B cell (primary cell): ENCODE measurements around the gene SHMT2. TPM values are rescaled to one million over a fixed set of nuclear protein-coding genes. Genes with fewer than 3 reads are reported as not detected.

Experiments
- ATAC-seq: fragments of 200-7000 bp; cut with Tn5 transposase; one replicate; pipeline ENCODE4 v1.10.0; 2021; ENCODE audit warnings: low read depth, mild to moderate bottlenecking, moderate number of reproducible peaks, moderate library complexity
- CTCF ChIA-PET: fragments of 350-600 bp; sonication (Branson Sonifier 250); formaldehyde crosslinking; loops from one replicate; lab custom pipeline; 2021; ENCODE audit warnings: antibody characterized with exemption, inconsistent platforms; lab: Charles Lee
- POLR2A ChIA-PET: fragments of 350-600 bp; sonication (Branson Sonifier 250); formaldehyde crosslinking; loops from one replicate; lab custom pipeline; 2021; ENCODE audit warnings: antibody characterized with exemption; lab: Charles Lee
- DNase-seq: peaks from one replicate; pipeline ENCODE4 v3.0.0; 2013
- H2AFZ ChIP-seq: 2 replicates; pipeline ENCODE4 v1.6.1; 2012; ENCODE audit warnings: mild to moderate bottlenecking, low read depth, low read length; ENCODE audit not compliant: insufficient read depth, poor library complexity, severe bottlenecking
- H3K27ac ChIP-seq, 2 donors: 1 replicate in 1 of 2; 2 replicates in 1 of 2; pipeline ENCODE4 v1.5.1; 2012 to 2013; ENCODE audit warnings: low read length in 2 of 2, mild to moderate bottlenecking in 2 of 2, moderate library complexity in 1 of 2
- H3K27me3 ChIP-seq, 4 experiments: fragments of 200-600 bp in 1 of 4; sonication (generic) in 1 of 4; replicated peaks in 1 of 4; 1 replicate in 2 of 4; 2 replicates in 2 of 4; pipeline versions ENCODE4 v1.6.1 to v1.7.0; 2013 to 2016; ENCODE audit warnings: low read length in 3 of 4, mild to moderate bottlenecking in 2 of 4, mixed read lengths in 1 of 4, moderate library complexity in 1 of 4; ENCODE audit not compliant: insufficient read depth in 4 of 4, control insufficient read depth in 3 of 4; ENCODE audit errors: control extremely low read depth in 1 of 4
- H3K36me3 ChIP-seq, 2 experiments: replicated peaks in 1 of 2; 1 replicate in 1 of 2; 2 replicates in 1 of 2; pipeline versions ENCODE4 v1.6.1 to v1.7.1; 2013; ENCODE audit warnings: low read length in 1 of 2; ENCODE audit not compliant: insufficient read depth in 2 of 2, control insufficient read depth in 1 of 2; ENCODE audit errors: control extremely low read depth in 1 of 2, extremely low read depth in 1 of 2
- H3K4me1 ChIP-seq, 2 donors: fragments of 200-600 bp in 1 of 2; sonication (generic) in 1 of 2; 1 replicate in 1 of 2; 2 replicates in 1 of 2; pipeline versions ENCODE4 v1.5.1 to v1.6.1; 2013 to 2017; ENCODE audit warnings: low read length in 2 of 2; ENCODE audit not compliant: control insufficient read depth in 2 of 2, insufficient read depth in 2 of 2
- H3K4me2 ChIP-seq: replicated peaks from 2 replicates; pipeline ENCODE3; 2012; ENCODE audit warnings: mild to moderate bottlenecking, low read depth, low read length; ENCODE audit not compliant: poor library complexity, severe bottlenecking
- H3K4me3 ChIP-seq, 5 experiments: fragments of 200-600 bp in 1 of 5; sonication (generic) in 1 of 5; 1 replicate in 3 of 5; 2 replicates in 2 of 5; pipeline versions ENCODE4 v1.5.1 to v1.7.0; 2011 to 2016; ENCODE audit warnings: low read length in 4 of 5, mild to moderate bottlenecking in 4 of 5, low read depth in 2 of 5, control low read depth in 1 of 5, moderate library complexity in 1 of 5; ENCODE audit not compliant: insufficient read depth in 1 of 5; ENCODE audit errors: control extremely low read depth in 1 of 5, extremely low read depth in 1 of 5
- H3K79me2 ChIP-seq: fragments of 200-600 bp; sonication (generic); one replicate; pipeline ENCODE4 v1.6.0; 2016; ENCODE audit warnings: low read length; ENCODE audit not compliant: control insufficient read depth, insufficient read depth
- H3K9ac ChIP-seq: fragments of 200-600 bp; sonication (generic); 2 replicates; pipeline ENCODE4 v1.6.1; 2017; ENCODE audit warnings: mild to moderate bottlenecking, low read length, moderate library complexity
- H3K9me3 ChIP-seq, 3 donors: one replicate each; pipeline versions ENCODE4 v1.6.1 to v1.7.1; 2013; ENCODE audit warnings: low read length in 2 of 3; ENCODE audit not compliant: control insufficient read depth in 2 of 3, insufficient read depth in 1 of 3; ENCODE audit errors: control extremely low read depth in 1 of 3
- H4K20me1 ChIP-seq: 2 replicates; pipeline ENCODE4 v1.6.0; 2012; ENCODE audit warnings: mild to moderate bottlenecking, low read length; ENCODE audit not compliant: insufficient read depth, control insufficient read depth, poor library complexity, severe bottlenecking
- H3K27ac Mint-ChIP-seq: one replicate; pipeline ENCODE4 v1.8.0; 2021; ENCODE audit warnings: mixed read lengths
- H3K27me3 Mint-ChIP-seq: one replicate; pipeline ENCODE4 v1.8.0; 2021; ENCODE audit warnings: mixed read lengths
- H3K4me1 Mint-ChIP-seq: one replicate; pipeline ENCODE4 v1.8.0; 2021; ENCODE audit warnings: mixed read lengths
- H3K4me3 Mint-ChIP-seq: one replicate; pipeline ENCODE4 v1.8.0; 2021; ENCODE audit warnings: mixed read lengths
- H3K9me3 Mint-ChIP-seq: one replicate; pipeline ENCODE4 v1.8.0; 2022; ENCODE audit warnings: mixed read lengths; ENCODE audit not compliant: insufficient read depth
- EZH2 ChIP-seq: IDR thresholded peaks from 2 replicates; pipeline ENCODE4 v1.6.1; 2012; ENCODE audit warnings: borderline replicate concordance, low read depth, mild to moderate bottlenecking, moderate library complexity, low read length; ENCODE audit not compliant: insufficient read depth, poor library complexity, severe bottlenecking
- WGBS: methylation state at CpG from one replicate; pipeline ENCODE4 v1.1.5; 2013; ENCODE audit warnings: missing lambda C conversion rate; ENCODE audit not compliant: insufficient coverage; 5-methylcytosine and 5-hydroxymethylcytosine counted together
- intact Hi-C: fragments of 100-400 bp; cut with micrococcal nuclease; formaldehyde crosslinking; loops from one replicate; pipeline ENCODE4 v1.10.0; 2022
- polyA plus RNA-seq: library from polyadenylated mRNA; depleted of rRNA; stranded (reverse); fragments of >200 nt; gene quantifications from 2 replicates; pipeline ENCODE4 v1.2.3, GENCODE V29; 2012
- total RNA-seq, 2 donors: library from RNA; stranded (reverse); fragments of 120-200 nt in 1 of 2; gene quantifications; 1 replicate in 1 of 2; 2 replicates in 1 of 2; pipeline versions ENCODE4 v1.2.3 to v1.2.4, GENCODE V29; 2013 to 2022
- TF ChIP-seq, protein P1 (sequence below): fragments of 200-600 bp; IDR thresholded peaks from one replicate; pipeline ENCODE4 v1.8.0; 2022; ENCODE audit warnings: antibody characterized with exemption, mild to moderate bottlenecking

The SHMT2 gene
- total and polyA plus RNA-seq, 2 donors (not counting 1 experiment from before 2014, with no cell fraction given): 166 to 236 TPM

DNA sequence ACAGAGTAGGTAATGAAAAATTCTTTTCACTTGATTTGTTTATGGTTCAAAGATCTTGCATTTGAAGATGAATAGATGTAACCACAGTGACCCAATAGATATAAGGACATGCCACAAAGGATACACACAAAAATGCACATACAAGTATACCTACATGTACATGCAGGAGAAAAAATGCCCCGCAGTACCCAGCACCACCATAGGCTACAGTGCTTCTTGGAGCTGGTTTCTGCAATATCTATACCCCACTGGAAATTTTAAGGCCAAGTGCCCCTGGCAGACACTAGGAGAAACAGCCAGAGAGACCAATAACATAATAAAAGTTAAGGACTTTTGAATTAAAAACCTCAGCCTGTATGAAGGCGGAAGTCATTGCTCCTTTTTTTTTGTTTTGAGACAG, 33.6 kb downstream of the SHMT2 start:
- no peak overlapping the region for H3K9ac ChIP-seq
- ATAC-seq (no peak), DNase-seq (no peak)
- H3K27ac Mint-ChIP-seq: no peak overlapping the region
- peaks cover 18 to 60% of the 10 kb centered on the region in 2 experiments for H3K36me3 ChIP-seq
- peaks cover 9% of the 10 kb centered on the region for H3K4me1 Mint-ChIP-seq
- H3K27ac ChIP-seq: no peak overlapping the region
- no peaks in the 10 kb centered on the region for H3K27me3 Mint-ChIP-seq
- no peaks in the 10 kb centered on the region for H3K9me3 Mint-ChIP-seq
- H3K79me2 ChIP-seq: no peaks in the 10 kb centered on the region
- H3K9me3 ChIP-seq: no peaks in the 10 kb centered on the region
- H2AFZ ChIP-seq: no peak overlapping the region
- no peak overlapping the region for H3K4me3 ChIP-seq
- POLR2A ChIA-PET: no interaction called here
- no peak overlapping the region for H3K4me2 ChIP-seq
- CTCF ChIA-PET: interaction anchor here (1.2 to 8.4 kb wide), 2 partner anchors 50 to 190 kb away, joined by 3 to 126 read pairs; partner anchors contain the start of gene INHBE
- TF ChIP-seq EZH2: no peak
- TF ChIP-seq, protein P1, sequence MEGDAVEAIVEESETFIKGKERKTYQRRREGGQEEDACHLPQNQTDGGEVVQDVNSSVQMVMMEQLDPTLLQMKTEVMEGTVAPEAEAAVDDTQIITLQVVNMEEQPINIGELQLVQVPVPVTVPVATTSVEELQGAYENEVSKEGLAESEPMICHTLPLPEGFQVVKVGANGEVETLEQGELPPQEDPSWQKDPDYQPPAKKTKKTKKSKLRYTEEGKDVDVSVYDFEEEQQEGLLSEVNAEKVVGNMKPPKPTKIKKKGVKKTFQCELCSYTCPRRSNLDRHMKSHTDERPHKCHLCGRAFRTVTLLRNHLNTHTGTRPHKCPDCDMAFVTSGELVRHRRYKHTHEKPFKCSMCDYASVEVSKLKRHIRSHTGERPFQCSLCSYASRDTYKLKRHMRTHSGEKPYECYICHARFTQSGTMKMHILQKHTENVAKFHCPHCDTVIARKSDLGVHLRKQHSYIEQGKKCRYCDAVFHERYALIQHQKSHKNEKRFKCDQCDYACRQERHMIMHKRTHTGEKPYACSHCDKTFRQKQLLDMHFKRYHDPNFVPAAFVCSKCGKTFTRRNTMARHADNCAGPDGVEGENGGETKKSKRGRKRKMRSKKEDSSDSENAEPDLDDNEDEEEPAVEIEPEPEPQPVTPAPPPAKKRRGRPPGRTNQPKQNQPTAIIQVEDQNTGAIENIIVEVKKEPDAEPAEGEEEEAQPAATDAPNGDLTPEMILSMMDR: no peak
- H3K4me3 Mint-ChIP-seq: no peak overlapping the region
- intact Hi-C loops: loop anchor here (1.0 kb wide), 2 partner anchors 17 to 190 kb away; no protein-coding TSS in a partner anchor
- no peaks in the 10 kb centered on the region for H4K20me1 ChIP-seq
- peaks cover 0 to 6% of the 10 kb centered on the region in 2 donors for H3K4me1 ChIP-seq
- H3K27me3 ChIP-seq: no peaks in the 10 kb centered on the region
- 92% methylated on average over 2 of the region's 2 CpGs for WGBS

DNA sequence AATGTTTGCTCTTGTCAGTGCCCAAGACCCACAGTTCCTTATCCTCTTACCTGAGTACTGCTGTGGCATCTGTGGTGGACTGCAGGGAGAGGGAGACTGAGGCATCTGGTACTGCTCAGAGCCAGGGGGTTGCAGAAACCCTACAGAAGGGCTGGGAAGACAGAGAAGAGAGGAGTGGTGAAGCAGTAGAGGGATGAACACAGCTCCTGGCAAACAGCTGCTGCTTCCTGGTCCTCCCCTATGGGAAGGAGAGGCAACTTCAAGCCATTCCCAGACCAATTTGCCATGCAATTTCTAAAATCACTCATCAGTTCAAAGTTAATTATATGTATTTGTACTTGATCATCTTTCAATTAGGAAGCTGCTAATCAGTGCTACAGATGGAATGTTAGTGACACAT, 37.2 kb downstream of the SHMT2 start:
- no peak overlapping the region for H3K9ac ChIP-seq
- TF ChIP-seq, protein P1: no peak
- TF ChIP-seq EZH2: no peak
- ChIA-PET CTCF (interaction anchor here (1.2 to 8.4 kb wide), 5 partner anchors 9 to 192 kb away, joined by 3 to 126 read pairs (median 5); partner anchors contain the start of genes GLI1 and INHBE), POLR2A (no interaction called here)
- H3K4me3 Mint-ChIP-seq: no peak overlapping the region
- no peak overlapping the region for H3K27ac Mint-ChIP-seq
- H3K36me3 ChIP-seq: peaks cover 11 to 59% of the 10 kb centered on the region in 2 experiments
- H2AFZ ChIP-seq: no peak overlapping the region
- H3K27ac ChIP-seq: no peak overlapping the region
- H3K4me1 ChIP-seq: peaks cover 0 to 6% of the 10 kb centered on the region in 2 donors
- no peaks in the 10 kb centered on the region for H4K20me1 ChIP-seq
- DNase-seq (no peak), ATAC-seq (no peak)
- no peaks in the 10 kb centered on the region for H3K9me3 Mint-ChIP-seq
- intact Hi-C loops: no loop called here
- H3K27me3 Mint-ChIP-seq: no peaks in the 10 kb centered on the region
- H3K79me2 ChIP-seq: no peaks in the 10 kb centered on the region
- no peak overlapping the region for H3K4me2 ChIP-seq
- no peaks in the 10 kb centered on the region for H3K9me3 ChIP-seq
- H3K4me1 Mint-ChIP-seq: peaks cover 9% of the 10 kb centered on the region
- no peak overlapping the region for H3K4me3 ChIP-seq
- H3K27me3 ChIP-seq: no peaks in the 10 kb centered on the region
